Measurements from ENCODE around the gene RHOT2.
"Not testable (repeated sequence)": the region's sequence is repeated elsewhere in the genome, so short reads cannot be mapped to it uniquely, and the experiment has no call there.

RHOT2 gene

DNA sequence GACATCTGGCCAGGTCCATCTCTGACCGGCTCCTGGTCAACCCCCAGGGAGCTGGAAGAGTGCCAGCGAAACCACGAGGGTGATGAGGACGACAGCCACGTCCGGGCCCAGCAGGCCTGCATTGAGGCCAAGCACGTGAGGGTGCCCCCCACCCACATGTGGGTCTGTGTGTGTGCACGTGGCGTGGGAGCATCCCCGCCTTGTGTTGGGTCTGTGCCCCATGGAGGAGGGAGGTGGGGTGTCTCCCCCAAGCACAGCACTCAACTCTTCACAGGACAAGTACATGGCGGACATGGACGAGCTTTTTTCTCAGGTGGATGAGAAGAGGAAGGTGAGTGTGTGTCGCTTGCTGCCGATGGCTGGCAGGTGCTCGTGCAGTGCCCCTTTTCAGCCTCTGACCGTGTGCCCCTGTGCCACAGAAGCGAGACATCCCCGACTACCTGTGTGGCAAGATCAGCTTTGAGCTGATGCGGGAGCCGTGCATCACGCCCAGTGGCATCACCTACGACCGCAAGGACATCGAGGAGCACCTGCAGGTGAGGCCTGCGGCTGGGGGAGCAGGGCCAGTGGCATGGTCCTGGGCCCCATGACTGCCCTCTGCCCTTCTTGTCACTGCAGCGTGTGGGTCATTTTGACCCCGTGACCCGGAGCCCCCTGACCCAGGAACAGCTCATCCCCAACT, 14.0 kb downstream of the RHOT2 start:
- DNase-seq (ENCODE audit: low spot score) = no peak

DNA sequence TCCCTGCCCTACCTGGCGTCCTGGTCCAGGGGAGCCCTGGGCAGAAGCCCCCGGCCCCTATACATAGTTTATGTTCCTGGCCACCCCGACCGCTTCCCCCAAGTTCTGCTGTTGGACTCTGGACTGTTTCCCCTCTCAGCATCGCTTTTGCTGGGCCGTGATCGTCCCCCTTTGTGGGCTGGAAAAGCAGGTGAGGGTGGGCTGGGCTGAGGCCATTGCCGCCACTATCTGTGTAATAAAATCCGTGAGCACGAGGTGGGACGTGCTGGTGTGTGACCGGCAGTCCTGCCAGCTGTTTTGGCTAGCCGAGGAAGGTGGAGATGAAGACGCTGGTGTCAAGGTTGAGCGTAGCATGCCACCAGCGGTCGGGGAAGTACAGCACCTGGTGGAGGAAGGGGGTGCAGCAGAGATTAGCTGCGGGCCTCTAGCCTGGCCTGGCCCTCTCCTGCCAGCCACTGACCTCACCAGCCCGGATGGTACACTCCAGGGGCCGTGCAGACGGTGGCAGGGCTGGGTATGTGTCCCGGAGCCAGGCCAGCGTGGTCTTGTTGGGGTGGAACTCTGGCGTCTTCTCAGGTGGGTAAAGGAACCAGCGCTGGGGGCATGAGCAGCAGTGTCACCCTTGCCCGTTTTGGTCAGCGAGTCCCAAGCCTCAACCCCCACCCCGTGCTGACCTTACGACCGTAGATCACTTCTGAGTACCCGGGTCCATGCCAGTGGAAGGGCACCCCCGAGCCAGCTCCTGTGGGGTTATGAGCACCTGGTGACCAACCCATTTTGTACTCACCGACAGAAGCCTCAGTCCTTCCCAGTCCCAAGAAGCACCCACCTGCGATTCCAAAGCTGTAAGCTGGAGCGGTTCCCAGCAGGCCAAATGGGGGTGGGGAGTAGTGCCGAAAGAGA, 14.8 kb downstream of the RHOT2 start:
- DNase-seq (ENCODE audit: low spot score) = no peak

DNA sequence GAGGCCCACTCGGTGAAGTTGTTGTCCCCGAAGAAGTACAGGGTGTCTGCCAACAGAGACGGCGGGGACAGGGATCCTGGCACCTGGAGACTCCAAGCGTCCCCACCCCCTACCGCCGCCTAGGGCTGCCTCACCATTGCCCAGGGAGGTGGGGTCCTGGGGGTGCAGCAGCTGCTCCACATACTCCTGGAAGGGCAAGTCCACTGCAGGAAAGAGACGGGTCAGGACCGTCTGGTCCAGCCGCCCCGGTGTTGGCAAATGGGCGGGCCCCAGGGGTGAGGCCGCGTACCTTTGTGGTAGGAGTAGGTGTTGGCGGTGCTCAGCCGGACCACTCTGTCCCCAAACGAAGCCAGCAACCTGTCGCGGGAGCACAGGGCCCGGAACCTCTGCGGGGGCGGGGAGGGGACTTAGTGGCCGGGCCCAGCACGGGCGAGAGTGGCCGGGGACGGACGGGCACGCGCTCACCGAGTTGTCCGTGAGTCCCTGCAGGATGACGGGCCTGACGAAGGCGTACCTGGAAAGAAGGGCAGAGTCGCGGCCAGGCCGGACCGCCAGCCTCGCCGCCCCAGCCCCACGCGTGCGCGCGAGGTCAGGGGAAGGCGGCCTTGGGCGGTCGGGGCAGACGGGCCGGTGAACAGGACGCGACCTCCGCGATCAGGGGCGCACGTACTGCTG, 15.6 kb downstream of the RHOT2 start:
- no peak for DNase-seq (ENCODE audit: low spot score)

DNA sequence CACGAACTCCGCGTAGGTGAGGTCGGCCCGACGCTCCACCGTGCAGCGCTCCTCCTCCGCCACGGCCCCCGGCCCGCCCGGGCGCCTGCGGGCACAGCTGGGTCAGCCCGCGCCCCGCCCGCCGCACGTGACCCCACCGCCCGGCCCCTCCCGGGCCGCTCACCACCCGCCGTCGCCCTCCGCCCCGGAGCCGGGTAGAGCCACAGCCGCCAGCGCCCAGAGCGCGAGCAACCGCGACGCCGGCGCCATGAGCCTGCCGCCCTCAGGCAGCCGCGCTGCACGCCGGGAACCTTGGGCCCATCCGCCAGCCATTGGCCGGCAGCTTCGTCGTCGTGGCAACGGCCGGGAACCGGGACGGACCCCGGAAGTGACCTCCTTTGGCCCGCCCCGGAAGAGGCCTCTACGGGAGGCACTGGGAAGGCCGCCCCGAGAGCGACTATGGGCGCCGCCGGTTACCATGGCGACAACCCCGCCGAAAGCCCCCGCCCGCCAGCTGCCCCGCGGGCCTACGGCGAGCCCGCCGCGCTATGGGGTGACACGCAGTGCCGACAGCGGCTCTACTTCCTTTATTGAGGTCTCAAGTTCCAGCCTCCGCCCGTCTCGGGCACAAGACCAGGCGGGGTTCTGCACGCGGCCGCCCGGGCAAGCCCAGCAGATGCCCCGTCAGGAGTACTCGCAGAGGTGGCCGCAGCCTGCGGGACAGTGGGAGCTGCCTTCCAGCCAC, 16.3 kb downstream of the RHOT2 start, which contains the start of gene JMJD8:
Gene JMJD8, minus strand, starts transcription at position 264 of the 724 bp plus-strand sequence. Its CDS starts 15 bp downstream, at position 249.
- DNase-seq (ENCODE audit: low spot score) = peak; percentile 97

DNA sequence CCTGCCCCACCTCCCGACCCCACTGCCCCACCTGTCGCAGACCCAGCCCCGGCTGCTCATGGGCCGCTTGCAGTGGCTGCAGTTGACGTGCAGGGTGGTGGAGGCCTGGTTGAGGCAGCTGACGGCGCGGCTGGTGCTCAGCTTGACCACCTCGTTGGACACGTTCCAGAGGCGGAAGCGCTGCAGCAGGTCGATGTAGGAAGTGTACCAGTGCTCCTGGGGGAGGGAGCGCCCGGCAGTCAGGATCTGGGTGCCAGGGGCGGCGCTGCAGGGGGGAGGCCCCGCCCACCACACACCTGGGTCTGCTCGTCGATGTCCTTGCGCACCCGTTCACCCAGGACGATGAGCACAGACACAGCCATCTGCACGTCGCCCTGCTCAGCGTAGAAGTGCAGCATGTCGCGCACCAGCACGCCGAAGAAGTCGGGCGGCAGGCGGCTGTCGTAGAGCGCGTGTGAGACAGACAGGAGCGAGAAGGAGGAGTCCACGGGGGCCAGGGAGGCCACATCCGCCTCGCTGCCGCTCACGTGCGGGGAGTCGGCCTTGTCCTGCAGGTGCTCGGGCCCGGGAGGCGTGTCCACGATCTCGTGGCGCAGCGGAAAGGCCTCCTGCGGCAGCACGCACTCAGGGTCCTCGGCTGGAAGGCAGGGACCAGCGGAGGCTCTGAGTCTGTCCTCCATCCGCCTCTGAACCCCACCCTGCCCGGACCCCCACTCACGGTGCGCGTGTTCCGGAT, 17.2 kb downstream of the RHOT2 start:
- no peak for DNase-seq (ENCODE audit: low spot score)

DNA sequence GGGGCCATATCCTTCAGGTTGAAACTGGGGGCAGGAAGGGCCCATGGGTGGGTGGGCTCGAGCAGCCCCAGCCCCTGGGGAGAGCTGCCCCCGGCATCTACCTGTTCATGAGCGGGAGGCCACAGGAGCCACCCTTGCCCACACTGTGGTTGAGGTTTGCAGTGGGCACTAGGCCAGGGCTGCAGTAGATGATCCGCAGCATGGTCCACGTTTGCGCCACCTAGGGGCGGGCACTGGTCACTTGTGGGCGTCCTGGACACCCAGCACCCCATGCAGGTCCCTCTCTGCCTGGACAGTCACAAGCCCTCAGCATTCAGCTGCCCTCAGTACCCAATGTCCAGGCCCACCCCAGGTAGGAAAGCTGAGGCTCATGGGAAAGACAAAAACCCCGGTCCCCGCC, 18.0 kb downstream of the RHOT2 start:
- DNase-seq (ENCODE audit: low spot score) = no peak

DNA sequence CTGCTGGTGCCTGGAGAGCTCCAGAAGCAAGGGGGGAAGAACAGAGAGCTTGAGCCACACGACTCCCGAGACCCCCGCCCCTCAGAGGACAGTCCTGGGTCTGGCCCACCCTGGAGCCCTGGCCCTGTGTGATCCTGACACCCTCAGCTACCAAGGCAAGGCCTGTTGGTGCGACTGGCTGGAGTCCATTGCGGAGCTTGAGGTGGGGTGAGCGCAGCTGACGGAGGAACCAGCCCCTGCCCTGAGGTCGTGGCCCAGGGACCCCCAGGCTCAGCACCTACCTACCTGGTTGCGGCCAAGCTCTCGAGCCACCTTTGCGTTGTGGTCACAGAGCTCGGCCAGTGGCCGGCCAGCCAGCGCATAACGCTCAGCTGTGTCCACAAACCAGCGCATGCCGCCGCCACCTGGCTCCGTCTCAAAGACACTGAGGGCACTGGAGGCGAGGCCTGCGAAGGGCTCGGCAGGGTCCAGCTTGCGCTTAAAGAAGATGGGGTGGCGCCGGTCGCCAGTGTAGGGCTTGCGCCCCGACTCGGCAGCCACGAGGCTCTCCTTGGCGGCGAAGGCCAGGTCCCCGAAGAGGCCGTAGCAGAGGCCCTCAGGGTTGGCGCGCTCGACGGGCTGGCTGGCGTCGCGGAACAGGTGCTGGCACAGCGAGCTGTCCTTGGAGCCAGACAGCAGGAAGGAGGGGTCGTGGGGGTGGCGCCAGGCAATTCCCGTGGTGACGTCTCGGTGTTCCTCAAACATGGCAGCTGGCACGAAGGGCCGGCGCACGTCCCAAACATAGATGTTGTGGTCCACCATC, 18.7 kb downstream of the RHOT2 start:
- DNase-seq (ENCODE audit: low spot score) = no peak

DNA sequence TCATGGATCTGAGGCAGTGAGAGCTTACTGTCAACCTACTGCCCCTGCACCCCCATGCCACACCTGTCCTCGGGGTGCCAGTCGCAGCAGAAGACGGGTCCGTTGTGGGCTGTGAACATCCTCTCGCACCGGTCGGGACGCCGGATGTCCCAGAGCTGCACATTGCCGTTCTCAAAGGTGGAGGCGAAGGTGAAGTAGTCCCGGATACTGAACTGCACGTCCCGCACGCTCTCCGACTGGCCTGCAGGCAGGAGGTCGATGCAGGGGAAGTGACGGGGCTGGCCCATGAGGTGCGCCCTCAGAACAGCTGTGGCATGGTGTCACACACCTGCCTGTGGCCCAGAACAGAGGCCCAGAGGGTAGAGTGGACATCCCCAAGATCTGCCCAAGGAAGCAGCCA, 19.6 kb downstream of the RHOT2 start:
- DNase-seq (ENCODE audit: low spot score) = no peak

DNA sequence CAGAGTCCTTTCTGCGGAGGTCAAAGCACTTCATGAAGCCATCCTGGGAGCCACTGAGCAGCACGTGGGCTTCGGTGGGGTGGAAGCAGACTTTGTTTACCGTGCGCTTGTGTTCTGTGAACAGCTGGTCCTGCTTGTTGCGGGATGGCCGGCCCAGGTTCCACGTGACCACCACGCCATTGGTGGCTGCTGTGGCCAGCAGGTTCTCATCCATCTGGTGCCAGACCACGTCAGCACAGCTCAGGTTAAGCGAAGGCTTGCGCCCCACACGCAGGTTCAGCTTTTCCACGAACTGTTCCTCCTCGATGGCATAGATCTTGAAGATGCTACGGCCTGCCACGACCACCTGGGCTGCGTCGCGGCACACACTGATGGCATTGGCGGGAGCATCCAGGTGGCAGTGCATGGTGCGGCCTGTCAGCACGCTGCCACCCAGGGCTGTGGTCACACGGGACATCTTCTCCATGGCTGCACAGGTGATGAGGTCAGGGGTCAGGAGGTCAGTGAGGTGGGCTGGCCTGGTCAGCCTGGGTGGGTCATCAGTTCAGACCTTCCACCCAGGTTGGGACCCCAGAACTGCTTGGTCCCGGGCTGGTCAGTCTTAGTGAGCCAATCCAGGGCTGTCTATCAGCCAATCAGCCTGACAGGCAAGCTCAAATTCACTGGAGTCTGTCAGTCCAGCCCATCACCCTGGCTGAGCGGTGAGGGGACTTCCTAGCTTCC, 21.4 kb downstream of the RHOT2 start:
- no peak for DNase-seq (ENCODE audit: low spot score)

DNA sequence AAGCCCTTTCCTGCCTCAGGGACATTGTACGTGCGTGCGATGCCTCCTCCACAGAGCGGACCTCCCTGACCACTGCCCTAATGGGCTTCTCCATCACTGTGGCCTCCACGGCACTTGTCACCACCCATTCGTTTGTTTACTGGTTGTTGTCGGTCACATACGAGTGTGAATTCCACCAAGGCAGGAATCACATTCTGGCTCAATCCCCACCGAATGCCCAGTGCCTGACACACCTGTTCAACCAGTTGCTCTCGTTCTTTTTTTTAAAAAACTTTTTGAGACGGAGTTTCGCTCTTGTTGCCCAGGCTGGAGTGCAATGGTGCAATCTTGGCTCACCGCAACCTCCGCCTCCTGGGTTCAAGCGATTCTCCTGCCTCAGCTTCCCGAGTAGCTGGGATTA, 23.3 kb downstream of the RHOT2 start:
- DNase-seq (ENCODE audit: low spot score) = not testable (repeated sequence)

DNA sequence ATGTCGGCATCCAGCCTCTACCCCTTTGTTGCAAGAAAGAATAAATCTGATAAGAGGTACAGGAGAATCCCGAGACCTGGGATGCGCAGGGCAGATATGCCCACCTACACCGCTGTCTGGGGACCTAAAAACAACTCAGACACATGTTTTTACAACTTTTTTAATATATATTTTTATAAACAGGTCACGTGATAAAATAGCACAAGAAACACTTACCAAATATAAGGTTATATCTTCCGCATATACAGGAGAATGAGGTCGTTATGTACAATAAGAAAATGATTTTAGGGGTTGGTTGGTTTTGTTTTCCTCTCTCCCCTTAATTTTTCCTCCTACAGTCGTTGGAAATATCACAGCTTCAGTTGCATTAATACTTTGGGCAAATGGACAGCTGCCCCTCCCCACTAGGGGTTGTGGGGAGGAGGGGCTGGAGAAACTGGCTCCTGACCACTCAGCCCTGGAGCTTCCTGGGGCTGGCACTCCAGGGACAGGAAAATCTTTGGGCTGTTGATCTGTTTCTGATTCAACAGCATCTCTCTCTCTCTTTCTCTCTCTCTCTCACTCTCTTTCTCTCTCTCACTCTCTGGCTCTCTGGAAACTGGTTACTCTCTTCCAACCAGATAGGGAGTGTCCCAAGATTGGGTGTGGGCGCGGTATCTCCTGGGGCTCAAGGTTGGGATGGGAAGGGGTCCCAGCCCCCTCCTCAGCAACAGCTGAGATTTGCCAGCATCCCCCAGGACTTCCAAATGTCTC, 24.6 kb downstream of the RHOT2 start:
- DNase-seq (ENCODE audit: low spot score) = no peak

DNA sequence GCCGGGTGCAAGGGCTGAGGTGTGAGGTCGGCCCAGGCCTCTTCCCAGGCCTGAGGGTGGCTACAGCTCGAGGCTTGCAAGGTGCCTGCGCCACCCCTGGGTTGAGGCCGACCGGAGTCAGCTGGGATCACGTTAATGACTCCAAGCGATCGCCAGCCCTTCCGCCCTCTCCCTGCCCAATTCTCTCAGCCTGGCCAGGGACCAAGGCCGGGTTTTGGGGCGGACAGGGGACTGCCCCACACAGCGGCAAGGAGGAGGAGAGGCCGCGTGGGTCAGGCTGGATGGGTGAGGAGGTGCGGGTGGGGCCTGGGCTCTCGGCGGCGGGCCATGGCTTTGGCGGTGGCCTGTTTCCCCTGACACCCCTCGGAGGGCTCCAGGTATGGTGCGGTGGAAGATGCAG, 25.4 kb downstream of the RHOT2 start:
- DNase-seq (ENCODE audit: low spot score) = no peak

DNA sequence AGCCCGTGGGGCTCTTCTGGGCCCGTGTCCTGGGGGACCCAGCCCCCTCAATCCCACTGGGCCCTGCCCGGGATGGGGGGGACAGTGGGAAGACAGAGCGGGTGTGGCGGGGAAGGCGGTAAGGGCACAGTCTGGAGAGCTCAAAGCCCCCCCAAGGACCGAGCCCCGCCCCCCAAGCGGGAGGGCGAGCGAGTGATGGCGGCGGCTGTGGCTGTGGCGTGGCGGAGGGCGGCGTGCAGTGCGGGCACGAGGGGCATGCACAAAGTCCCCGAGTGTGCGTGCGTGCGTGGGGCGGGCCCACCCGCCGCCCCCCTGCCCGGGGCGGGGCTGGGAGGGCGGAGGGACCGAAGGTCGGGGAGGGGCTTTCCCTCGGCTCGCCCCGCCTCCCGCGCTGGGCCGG, 25.8 kb downstream of the RHOT2 start:
- no peak for DNase-seq (ENCODE audit: low spot score)

DNA sequence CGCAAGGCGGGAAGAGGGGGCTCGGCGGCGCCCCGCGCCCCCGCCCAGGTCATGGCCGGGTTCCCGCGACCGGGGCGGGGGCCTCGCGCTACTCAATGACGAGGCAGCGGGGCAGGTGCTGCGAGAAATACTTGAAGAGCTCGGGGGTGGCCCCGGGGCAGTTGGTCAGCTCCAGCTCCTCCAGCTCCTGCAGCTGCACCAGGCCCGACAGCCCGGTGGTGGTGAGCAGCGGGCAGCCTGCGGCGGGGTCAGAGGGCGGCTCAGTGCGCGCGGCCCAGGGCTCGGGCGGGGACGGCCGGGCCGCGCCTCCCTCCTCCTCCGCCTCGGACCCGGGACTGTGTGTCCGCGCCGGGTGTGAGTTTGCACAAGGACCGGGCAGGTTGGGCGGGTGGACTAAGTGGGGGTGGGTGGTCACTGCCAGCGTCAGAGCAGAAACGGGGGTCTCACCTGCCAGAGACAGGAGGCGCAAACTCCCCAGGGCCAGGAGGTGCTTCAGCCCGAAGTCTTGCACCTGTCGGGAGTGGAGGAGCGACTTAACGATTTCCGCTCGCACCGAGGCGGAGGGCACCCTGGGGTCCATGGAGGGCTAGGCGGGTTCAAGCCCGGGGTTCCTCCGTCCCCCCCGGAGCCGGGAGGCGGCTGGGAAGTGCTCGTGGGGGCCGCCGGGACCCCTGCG, 26.4 kb downstream of the RHOT2 start:
- DNase-seq (ENCODE audit: low spot score) = no peak

DNA sequence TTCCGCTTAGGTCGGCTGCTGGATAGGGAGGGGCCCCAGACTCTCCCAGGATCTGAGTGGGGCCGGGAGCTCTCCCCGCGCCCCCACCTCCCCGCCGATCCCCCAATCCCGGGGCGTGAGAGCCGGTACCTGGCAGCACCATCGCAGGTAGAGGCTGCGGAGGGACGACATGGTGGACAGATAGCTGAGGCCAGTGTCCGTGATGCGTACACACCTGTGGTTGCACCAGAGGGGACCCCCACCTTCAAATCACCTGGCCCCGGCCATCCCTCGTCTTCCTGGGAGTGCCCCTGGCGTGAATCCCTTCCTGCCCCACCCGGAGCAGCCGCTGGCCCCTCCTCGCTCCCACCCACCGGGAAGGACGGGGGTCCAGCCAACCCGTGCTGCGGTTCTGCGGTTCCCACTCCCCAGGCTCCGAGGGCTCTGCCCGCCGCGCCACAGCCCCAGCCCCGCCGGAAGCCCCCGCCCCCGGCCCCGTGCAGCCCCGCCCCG, 27.0 kb downstream of the RHOT2 start:
- no peak for DNase-seq (ENCODE audit: low spot score)

DNA sequence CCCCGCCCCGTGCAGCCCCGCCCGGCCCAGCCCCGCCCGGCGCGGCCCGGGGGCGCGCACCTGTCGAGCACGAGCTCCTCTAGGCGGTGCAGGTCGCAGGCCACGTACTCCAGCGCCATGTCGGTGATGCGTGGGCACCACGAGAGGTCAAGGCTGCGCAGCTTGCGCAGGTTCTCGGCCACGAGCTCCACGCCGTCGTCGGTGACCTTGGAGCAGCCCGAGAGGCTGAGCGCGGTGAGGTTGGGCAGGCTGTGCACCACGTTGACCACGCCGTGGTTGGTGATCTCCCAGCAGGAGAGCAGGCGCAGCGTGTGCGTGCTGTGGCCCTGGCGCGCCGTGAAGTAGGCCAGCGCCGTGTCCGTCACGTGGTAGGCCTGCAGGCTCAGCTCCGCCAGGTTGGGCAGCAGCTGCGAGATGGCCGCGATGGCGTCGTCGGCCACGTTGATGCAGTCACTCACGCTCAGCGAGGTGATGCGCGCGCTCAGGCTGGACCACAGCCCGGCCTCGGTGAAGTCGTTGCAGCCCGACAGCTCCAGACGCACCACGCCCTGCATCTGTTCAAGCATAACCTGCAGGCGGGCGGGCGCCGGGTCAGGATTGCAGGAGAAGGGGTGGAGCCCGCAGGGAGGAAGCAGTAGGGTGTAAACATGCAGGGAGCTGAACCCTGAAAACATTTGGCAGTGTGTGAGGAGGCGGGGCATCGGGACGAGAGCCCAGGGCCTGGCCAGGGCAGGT, 27.6 kb downstream of the RHOT2 start:
- no peak for DNase-seq (ENCODE audit: low spot score)

DNA sequence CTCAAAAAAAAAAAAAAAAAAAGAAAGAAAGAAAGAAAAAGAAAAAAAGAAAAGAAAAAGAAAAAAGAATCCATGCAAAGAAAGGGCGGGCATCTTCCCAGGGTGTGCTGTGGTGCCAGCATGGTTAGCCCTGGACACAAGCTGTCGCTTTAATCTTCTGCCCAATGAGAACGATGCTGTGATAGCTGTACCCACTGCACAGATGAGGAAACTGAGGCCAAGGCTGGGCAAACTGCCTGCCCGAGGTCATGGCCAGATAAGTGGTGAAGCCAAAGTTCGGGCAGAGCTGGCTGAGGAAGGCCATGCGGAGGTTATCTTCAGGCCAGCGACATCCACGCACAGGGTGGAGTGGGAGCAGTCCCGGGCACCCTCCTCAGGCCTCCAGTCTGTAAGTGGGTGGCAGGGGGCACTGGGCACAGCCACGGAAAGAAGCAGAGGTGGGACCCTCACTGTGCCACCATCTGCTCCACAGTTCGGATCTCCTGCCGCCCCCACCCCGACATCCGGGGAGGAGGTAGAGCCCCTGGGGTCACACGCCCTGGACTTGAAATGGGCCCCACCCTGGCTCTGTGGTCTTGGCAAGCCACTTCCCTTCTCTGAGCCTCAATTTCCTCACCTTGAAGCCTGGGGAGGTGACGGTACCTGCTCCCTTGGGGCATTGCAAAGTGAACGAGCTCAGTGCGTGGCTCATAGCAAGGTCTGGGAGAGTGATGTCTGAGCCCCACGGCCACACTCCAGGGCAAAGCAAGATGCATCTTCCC, 31.2 kb downstream of the RHOT2 start:
- DNase-seq (ENCODE audit: low spot score) = no peak
